Measurements from ENCODE around the gene MTCL1.

MTCL1 gene

DNA sequence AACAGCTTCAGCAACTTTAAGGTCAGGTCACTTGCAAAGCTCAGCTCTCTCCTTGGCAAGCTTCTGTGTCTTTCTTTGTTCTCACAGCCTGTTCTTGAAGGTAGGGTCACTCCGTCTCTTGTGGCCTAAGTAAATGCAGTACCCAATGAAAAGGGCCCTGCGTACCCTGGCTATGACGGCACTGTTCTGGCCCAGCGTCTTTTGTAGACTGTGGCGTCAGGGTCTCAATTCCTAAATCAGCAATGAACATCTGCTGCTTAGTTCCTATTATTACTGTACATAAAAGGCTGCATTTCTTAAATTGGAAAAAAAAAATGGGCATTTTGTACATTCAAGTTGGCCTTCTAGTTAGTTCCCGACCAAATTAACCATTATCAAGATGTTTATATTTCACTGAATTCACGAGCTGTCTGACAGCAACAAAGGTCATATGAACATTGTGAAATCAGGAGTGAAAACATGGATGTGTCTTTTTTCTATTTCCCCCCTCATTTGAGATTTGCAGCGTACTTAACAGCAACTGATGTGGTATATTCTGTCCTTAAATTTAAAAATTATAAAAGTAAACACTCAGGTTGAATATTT lies 17.0 kb upstream of the MTCL1 start:
- no peak for DNase-seq

DNA sequence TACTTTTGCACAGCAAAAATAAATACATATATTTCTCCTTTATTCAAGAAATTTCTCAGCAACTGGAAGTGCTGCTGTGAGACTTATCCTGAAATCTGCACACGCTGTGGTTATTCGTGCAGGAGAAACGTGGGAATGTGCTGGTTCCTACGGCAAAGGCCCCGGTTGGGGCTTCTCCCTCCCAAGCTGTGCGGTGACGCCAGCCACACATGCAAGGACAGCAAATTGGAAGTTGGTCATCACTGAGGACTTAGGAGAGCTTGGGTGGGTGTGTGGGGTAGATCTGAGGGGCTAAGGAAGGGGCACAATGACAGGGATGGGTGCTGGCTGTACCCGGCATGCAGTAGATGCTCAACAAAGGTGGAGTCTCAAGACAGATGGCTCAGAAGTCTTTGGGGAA lies 16.5 kb upstream of the MTCL1 start:
- no peak for DNase-seq

DNA sequence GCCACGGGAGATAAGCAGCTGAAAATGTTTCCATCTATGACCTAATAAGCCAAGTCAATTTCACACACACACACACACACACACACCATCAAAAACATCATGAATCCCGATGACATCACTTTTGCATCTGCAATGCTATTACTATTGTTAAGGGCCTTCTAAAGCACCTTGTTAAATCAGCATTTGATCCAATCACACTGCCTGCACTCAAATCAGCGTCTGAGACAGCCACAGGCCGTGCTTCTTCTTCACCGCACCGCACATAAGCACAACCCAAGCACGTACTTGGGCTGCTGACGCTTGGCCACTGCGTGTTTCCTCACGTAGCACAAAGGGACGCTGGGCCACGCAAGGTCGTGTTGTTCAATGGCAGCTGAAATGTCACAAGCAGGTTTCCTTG lies 15.8 kb upstream of the MTCL1 start:
- no peak for DNase-seq

DNA sequence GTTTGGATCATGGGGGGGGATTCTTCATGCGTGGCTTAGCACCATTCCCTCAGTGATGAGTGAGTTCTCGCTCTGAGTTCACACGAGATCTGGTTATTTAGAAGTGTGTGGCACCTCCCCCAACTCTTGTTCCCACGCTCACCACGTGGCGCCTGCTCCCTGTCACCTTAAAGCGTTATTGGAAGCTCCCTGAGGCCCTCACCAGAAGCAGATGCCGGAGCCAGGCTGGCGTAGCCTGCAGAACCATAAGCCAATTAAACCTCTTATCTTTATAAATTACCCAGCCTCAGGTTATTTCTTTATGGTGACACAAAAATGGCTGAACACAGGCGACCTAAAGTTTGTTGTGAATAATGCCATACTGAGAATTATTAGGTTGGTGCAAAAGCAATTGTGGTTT lies 10.5 kb upstream of the MTCL1 start:
- DNase-seq = no peak

DNA sequence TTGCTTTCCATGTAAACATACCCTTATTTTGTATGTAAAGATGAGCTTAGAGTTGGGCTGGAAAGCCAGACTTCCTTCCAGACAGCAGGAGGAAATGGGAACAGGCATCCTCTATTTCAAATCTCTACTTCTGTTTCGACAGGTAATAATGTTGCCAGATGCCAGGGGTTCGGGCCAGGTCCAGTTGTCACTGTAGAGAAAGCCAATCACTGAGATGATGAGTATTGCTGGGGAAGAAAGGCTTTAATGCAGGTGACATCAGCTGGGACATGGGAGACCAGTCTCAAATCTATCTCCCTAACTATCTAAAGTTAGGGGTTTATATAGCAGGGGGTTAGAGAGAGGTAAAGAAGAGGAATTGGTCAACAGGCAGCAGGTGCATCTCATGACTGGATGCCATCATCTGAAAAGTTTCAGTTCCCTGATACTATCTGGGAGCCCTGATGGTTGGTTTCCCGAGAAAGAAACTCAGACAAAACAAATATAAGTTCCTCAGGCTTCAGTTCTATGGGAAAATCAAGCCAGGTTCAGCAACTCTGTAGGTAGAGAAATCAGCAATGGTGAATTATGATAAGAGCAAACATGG lies 9.3 kb upstream of the MTCL1 start:
- no peak for DNase-seq

DNA sequence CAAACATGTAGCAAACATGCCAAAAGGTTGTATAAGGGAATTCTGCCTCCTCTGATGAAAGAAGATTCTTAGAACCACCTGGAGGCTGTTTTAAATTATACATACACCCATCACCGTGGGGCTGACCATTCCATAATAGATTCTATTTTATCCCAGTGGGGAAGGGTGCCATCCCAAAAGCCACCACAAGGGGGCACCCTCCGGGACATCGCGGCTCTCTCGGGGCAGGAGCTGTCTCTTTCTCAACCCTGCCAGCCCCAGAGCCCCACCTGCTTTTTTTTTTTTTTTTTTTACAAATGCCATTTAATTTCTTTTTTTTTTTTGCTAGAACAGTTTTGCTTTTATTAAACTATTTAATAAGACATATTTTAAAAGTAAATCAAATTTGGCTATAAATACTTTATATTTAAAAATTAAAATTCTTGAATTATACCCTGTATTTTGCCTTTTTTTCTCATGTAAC lies 8.6 kb upstream of the MTCL1 start:
- DNase-seq = peak; percentile 77

DNA sequence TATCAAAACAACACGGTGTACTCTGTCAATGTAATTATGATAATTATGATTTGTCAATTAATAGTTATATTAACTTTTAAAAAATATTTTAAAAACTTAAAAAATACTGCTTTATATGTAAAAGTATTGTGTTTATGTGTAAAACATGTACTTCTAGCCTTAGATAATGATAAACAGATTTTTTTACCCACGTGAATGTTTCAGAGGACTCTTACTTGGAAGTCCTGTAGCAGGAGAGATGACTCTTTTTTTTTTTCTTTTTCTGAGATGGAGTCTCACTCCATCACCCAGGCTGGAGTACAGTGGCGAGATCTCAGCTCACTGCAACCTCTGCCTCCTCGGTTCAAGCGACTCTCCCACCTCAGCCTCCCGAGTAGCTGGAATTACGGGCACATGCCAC lies 6.2 kb upstream of the MTCL1 start:
- no peak for DNase-seq

DNA sequence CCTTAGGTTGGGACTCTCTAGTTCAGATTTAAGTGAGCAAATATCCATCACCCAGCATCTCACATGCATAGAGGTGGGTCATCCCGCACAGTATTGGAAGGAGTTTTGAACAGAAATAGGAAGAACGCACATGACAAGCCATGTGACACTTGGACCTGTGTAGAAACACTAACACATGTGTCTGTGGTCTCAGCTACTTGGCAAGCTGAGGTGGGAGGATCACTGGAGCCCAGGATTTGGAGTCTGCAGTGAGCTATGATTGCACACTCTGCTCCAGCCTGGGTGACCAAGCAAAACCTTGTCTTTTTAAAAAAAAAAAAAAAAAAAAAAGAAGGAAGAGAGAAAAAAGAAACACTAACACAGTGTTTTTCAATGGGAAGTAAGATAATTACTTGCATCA lies 5.4 kb upstream of the MTCL1 start:
- no peak for DNase-seq

DNA sequence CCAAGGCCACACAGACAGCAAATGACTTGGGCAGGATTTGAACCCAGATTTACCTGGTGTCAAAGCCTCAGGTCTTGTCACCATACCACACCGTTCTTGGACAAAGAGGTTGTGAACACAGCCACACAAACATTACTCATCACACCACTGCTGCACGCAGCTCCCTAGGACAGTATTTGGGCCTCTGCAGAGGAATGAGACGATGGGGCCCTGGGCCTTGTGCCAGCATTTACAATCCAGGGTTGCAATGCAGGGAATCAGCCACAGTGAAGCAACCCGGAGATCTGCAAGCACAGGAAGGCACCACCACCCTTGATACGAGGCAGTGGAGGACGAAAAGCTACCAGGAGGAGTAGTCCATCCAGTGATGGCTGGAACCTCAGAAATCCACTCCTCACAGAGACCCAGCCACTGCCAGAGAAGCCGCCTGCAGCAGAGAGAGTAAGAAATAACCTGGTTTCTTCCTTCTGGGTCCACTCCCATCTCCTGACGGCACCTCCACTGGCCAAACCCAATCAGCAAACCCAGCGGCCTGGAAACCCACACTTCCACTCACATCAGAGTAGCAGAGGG lies 3.7 kb upstream of the MTCL1 start:
- no peak for DNase-seq

DNA sequence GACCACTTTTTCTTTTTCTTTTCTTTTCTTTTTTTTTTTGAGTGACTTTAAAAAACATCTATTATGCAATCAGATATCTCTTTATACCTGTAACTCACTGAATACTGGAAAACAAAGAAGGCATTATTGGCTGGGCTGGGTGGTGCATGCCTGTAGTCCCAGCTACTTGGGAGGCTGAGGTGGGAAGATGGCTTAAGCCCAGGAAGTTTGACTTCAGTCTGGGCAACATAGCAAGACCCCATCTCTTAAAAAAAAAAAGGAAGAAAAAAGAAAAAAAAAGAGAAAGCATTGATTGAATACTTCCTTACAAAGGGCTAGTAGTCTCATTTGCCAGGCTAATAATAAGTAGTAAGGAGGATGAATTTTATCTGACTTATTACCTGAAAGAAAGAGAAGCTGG lies 2.7 kb upstream of the MTCL1 start:
- DNase-seq = no peak

DNA sequence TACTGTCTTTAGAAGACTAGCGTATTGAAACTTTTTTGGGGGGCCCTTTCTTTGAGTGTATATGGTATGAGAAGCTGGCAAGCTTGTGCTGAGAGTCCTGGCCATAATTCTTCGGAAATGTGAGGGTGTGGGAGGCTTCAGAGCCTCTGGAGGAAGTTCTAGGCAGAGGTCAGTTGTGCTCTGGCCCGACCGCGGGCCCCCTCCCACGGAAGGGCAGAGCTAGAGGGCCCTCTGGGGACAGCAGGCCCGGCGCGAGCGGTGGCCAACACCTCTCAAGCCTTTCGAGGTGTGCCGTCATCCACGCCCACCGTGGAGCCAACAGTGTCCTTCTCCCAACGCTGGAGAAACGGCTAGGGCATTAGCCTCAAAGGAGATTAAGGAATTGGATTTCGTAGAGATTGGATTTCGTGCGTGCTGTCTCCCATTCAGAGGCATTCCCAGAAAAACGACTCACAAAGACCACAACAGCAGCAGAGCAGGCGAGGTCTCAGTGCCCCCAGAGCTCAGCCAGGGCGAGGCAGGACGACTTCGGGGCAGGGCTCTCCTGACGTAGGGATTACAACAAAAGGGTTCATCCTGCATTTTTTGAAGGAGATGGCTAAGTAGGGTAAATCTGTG lies 2.2 kb upstream of the MTCL1 start:
- no peak for DNase-seq

DNA sequence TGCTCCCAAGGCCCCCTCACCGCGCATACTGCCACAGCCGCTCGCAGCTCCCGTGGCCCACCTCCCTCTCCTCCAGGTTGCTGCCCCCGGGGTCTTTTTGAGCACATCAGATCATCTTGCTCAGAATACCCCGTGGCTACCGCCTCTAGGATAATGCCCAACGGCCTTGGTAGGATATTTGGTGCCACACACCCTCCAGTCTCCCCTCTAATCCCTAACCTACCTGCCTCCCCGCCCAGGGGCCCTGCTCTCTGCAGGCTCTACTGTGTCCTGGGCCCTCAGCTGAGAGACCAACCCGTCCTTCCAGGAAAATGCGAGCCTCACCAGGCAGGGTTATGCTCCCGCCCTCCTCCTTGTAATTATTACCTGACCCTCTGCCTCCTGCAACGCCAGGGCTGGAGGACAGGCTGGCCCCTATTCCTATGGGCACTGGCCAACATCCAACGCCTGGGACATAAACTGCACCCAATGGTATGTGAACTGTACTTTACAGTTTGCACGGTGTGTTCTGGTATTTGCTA lies 1.5 kb upstream of the MTCL1 start:
- DNase-seq = no peak

DNA sequence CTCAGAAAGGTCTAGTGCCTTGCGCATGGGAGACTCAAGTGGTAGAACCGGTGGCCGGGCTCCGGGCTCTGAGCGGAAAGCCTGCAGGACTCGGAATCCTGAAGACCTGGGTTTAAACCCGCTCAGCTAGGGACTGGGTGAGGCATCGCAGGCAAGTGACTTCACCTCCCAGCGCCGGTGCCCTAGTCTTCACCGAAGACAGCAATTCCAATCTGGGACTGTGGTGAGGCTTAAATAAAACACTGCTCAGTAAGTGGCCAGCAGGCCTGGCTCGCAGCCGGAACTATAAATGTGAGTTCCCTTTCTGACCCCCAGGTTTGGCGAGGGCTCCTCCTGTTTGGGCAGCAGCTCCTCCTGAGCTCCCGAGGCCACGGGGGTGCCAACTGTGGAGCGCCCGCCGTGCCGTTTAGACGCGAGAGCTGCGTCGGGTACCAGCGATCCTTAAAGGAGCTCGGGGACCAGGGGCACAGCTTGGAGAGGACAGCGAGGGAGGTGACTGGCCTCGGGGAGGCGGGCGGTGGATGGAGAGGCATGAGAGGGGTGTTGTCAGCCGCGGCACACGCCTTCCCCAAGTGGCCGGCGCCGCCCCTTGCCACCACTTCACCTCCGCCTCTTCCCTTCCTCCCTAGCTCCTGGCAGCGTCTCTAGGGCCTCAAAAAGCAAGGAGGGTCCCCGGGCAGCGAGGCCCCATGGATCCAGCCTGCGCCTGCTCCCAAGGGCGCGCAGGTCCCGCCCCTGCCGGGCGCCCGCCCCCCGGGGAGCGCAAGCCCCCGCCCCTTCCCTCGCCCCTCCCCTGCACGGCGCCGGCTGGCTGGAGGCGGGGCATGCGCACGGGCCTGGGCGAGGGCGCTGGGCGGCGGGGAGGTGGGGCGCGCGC lies 757 bp upstream of the MTCL1 start:
- peak; percentile 88 for DNase-seq

DNA sequence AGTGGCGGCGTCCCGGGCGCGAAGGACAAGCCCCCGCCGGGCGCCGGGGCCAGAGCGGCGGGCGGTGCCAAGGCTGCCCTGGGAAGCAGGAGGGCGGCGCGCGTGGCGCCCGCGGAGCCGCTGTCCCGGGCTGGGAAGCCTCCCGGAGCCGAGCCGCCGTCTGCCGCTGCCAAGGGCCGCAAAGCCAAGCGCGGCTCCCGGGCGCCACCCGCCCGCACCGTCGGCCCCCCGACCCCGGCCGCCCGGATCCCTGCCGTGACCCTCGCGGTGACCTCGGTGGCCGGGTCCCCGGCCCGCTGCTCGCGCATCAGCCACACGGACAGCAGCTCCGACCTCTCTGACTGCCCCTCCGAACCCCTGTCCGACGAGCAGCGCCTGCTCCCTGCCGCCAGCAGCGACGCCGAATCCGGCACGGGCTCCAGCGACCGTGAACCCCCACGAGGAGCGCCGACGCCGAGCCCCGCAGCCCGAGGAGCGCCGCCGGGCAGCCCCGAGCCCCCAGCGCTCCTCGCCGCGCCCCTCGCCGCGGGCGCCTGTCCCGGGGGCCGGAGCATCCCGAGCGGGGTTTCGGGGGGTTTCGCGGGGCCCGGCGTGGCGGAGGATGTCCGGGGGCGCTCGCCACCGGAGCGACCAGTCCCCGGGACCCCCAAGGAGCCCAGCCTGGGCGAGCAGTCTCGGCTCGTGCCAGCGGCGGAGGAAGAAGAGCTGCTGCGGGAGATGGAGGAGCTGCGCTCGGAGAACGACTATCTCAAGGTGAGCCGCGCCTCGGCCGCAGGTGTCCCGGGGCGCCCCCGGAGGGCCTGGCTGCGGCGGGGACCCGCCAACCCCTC lies 820 bp downstream of the MTCL1 start:
- peak; percentile 19 for DNase-seq

DNA sequence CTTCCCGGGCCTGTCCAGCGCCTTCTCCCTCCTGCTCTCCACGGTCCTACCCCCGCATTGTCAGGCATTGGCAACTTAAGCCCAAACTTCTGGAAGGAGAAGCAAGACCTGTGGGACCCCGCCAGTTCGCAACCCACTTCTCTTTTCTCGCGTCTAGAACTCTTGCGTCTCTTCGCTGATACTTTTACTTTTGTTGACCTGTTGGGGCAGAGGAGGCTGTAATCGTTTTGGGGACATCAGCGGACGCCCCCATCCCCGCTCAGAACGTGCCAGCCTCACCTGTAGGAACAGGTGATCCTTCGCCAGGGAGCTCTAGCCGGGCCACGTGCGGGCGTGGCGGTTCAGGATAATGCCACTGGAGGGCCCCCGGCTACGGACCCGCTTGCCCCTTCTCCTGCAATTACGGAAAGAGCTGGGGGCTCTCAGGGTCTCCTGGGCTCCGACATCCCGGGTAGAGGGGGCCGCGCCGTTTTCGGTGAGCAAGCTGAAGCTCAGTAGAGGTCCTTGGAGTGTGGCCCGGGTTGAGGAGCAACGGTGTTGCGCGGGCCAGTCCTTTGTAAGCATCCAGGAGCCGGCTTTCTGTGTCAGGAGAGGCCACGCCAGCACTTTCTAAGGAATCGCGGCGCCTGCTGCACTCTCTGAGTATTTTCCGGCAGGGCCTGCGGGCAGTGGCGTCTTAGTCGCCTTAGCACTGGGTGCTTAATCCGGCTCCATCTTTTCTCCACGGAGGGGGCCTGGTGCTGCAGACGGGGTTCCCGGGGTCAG lies 1.6 kb downstream of the MTCL1 start:
- DNase-seq = peak; percentile 36

DNA sequence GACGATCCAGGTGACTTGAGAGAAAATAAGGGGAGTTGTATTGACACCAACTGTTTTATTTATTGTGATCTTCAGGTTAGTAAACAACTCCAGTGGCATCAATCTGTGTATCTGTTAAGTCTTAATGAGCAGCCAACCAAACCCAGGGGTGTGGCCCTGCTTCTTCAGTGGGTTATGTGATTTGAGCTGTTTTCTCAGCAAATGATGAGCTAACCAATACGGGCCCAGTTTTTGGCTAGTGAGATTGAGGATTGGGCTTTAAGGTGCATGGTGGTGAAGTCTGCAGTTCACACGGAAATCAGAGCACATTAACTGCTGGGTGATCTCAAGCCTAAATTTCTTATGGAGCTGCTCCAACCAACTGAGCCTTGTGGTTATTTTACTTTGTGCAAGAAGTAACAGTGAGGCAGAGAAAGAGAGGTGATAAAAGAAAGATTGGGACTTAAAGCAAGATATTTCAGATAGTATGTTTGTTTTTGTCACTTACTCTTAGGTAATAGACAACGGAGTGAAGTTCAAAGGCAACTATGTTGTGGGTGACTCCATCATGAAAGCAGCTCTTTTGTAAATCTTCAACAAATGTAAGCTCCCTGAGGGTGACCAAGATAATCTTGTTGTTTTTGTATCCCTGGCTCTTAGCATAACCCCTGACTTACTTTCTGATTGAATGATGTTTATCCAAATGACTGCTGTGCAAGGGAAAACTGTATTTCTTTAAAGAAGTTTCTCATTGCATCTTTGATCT lies 2.4 kb downstream of the MTCL1 start:
- no peak for DNase-seq

DNA sequence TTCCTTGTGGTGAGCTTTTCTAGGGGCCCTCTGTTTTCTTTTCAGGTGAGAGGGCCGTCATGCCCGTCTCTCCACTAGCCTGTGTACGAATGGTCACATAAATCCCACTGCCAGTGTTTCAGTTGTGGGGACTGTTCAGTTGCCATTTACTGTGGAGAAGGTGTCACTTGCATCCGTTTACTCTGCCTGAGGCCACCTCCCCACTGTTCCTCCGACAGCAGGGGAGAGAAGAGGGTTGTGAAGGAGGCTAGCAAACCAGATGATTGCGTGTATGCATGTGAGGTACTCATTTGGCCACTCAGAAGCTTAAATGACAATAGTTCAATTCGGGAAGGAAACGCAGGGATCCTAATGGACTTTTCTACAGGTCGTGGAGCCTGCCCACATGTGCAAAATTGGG lies 3.3 kb downstream of the MTCL1 start:
- no peak for DNase-seq

DNA sequence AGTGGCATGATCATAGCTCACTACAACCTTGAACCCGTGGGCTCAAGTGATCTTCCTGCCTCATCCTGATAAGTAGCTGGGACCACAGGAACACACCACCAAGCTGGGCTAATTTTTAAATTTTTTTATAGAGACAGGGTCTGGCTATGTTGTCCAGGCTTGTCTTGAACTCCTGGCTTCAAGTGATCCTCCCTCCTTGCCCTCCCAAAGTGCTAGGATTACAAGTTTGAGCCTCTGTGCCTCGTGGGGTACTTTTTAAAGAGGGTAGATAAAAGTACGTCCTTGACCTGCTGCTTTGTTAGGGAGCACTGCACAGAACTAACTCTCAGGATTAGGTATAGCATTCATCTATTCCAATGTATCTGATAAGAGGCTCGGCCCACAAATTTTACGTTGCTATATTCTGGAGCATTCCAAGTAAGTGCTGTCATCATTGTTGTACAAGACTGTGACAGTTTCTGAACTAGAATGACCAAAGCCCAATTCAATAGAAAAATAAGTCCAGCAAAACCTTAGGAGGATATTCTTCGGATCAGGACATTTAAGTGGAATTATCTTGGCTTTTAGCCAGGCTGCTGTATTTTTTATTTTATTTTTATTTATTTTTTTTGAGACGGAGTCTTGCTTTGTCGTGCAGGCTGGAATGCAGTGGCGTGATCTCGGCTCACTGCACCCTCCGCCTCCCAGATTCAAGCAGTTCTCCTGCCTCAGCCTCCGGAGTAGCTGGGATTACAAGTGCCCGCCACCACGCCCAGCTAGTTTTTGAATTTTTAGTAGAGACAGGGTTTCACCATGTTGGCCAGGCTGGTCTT lies 4.1 kb downstream of the MTCL1 start:
- no peak for DNase-seq

DNA sequence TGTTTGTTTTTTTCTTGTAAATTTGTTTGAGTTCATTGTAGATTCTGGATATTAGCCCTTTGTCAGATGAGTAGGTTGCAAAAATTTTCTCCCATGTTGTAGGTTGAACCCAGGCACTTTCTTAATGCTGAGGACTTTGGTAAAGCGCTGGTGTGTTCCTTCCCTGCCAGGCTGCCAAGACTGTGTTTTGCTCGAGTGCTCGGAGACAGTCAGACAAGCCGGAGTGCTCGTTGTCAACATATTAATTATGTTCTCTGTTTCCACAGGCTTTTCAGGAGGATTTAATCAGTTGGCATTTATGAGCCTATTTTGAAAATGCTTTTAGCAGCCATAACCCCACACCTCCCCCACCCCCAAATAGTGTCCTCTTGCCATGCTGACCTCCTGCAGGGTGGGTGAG lies 6.4 kb downstream of the MTCL1 start:
- DNase-seq = no peak

DNA sequence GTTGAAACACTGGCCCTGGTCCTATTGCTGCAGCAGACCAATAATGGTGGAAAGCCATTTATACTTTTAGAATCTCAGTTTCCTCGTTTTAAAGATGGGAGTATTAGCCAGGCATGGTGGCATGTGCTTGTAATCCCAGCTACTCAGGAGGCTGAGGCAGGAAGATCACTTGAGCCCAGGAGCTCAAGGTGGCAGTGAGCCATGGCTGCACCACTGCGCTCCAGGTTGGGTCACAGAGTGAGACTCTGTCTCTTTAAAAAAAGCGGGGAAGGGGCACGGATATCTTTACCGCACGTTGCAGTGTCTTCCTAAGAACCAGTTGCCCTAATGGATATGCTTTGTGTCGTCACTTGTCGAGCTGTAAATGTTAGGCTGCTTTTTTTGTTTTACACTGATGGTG lies 8.3 kb downstream of the MTCL1 start:
- DNase-seq = no peak

All from hematopoietic multipotent progenitor cell treated with erythropoietin and hydrocortisone succinate and interleukin-3 and kit ligand, for 6 days (in vitro differentiated cells).